K562 (cell line): ENCODE measurements around the gene GAPDH. TPM values are rescaled to one million over a fixed set of nuclear protein-coding genes. Genes with fewer than 3 reads are reported as not detected.

Experiments
- ATAC-seq: fragments of 200-7000 bp; cut with Tn5 transposase; 3 replicates; pipeline ENCODE4 v1.9.1; 2020; ENCODE audit warnings: moderate library complexity
- BruUV-seq: library from RNA; stranded (reverse); fragments of 400-500 nt; replicated peaks from 2 replicates; lab custom pipeline; 2021; lab: Mats Ljungman, UMichigan
- CTCF ChIA-PET: fragments of 300-600 bp; formaldehyde crosslinking; extraction: SDS; loops from one replicate; lab custom pipeline; 2021; ENCODE audit warnings: low intra/inter-chr PET ratio; lab: Yijun Ruan, JAX
- POLR2A ChIA-PET: fragments of 300-600, 350-650 bp; sonication (Branson Sonifier 250); formaldehyde crosslinking; extraction: SDS; loops from one replicate; lab custom pipeline; 2021; ENCODE audit warnings: antibody characterized with exemption, inconsistent platforms; lab: Yijun Ruan, JAX
- DNase-seq, 4 experiments: peaks; one replicate each; pipeline versions ENCODE4 v3.0.0 to v3.0.0-alpha.2; 2011 to 2018; ENCODE audit warnings: low spot score in 3 of 4, mixed read lengths in 3 of 4; ENCODE audit errors: extremely low read depth in 1 of 4
- FAIRE-seq: peaks from 2 replicates; lab custom pipeline; 2011; peaks lifted over from hg19 to GRCh38; lab: Jason Lieb, UNC
- H2AFZ ChIP-seq: 2 replicates; pipeline ENCODE4 v1.6.0; 2011; ENCODE audit warnings: low read depth, low read length, control low read depth, inconsistent platforms
- H3K27ac ChIP-seq: fragments of 200-600 bp; 3 replicates; pipeline ENCODE4 v1.8.0; 2011; ENCODE audit warnings: low read depth, mild to moderate bottlenecking, control low read depth, inconsistent platforms, low read length, moderate library complexity, mixed read lengths; ENCODE audit errors: extremely low read depth
- H3K27me3 ChIP-seq, 2 experiments: fragments of 300-600 bp in 1 of 2; 2 replicates in 1 of 2; 3 replicates in 1 of 2; pipeline versions ENCODE4 v1.6.0 to v1.8.0; 2011; ENCODE audit warnings: inconsistent platforms in 2 of 2, low read length in 2 of 2, mild to moderate bottlenecking in 1 of 2, mixed read lengths in 1 of 2, moderate library complexity in 1 of 2; ENCODE audit not compliant: control insufficient read depth in 2 of 2, insufficient read depth in 2 of 2
- H3K36me3 ChIP-seq: fragments of 300-600 bp; 3 replicates; pipeline ENCODE4 v1.8.0; 2011; ENCODE audit warnings: mild to moderate bottlenecking, low read length, inconsistent platforms; ENCODE audit not compliant: control insufficient read depth, insufficient read depth
- H3K4me1 ChIP-seq, 2 experiments: fragments of 200-600 bp in 1 of 2; replicated peaks in 1 of 2; 2 replicates in 1 of 2; 3 replicates in 1 of 2; pipeline versions ENCODE4 v1.5.1 to v1.8.0; 2011; ENCODE audit warnings: inconsistent platforms in 2 of 2, low read length in 2 of 2, mild to moderate bottlenecking in 1 of 2, mixed read lengths in 1 of 2, moderate library complexity in 1 of 2; ENCODE audit not compliant: control insufficient read depth in 2 of 2, insufficient read depth in 2 of 2
- H3K4me2 ChIP-seq: 2 replicates; pipeline ENCODE4 v1.6.1; 2011; ENCODE audit warnings: low read length, control low read depth, inconsistent platforms, mixed read lengths; ENCODE audit not compliant: insufficient read depth
- H3K4me3 ChIP-seq: fragments of 200-600 bp; sonication (generic), shearing (Covaris generic); 2 replicates; pipeline ENCODE4 v1.5.1; 2016; ENCODE audit warnings: control low read depth, inconsistent platforms
- H3K79me2 ChIP-seq: fragments of 200-600 bp; 3 replicates; pipeline ENCODE4 v1.8.0; 2011; ENCODE audit warnings: low read length, inconsistent platforms; ENCODE audit not compliant: control insufficient read depth, insufficient read depth
- H3K9ac ChIP-seq, 2 experiments: 2 replicates each; pipeline versions ENCODE4 v1.6.0 to v1.6.1; 2011; ENCODE audit warnings: low read depth in 2 of 2, low read length in 2 of 2, control low read depth in 1 of 2, inconsistent platforms in 1 of 2, mild to moderate bottlenecking in 1 of 2, mixed read lengths in 1 of 2; ENCODE audit not compliant: insufficient read depth in 1 of 2
- H3K9me1 ChIP-seq: one replicate; pipeline ENCODE4 v1.6.0; 2011; ENCODE audit warnings: inconsistent platforms, mild to moderate bottlenecking, low read length, moderate library complexity; ENCODE audit not compliant: control insufficient read depth, insufficient read depth
- H3K9me3 ChIP-seq: replicated peaks from 2 replicates; pipeline ENCODE4 v1.5.1; 2011; ENCODE audit warnings: low read depth, low read length, inconsistent platforms; ENCODE audit not compliant: control insufficient read depth, insufficient read depth
- H4K20me1 ChIP-seq: replicated peaks from 2 replicates; pipeline ENCODE4 v1.6.1; 2011; ENCODE audit warnings: low read length, inconsistent platforms, mixed read lengths; ENCODE audit not compliant: control insufficient read depth, insufficient read depth
- ATF1 ChIP-seq, 2 experiments: fragments of 450-650 bp in 1 of 2; IDR thresholded peaks; 2 replicates each; pipeline ENCODE4 v1.6.1; 2016; ENCODE audit warnings: missing compliant biosample characterization in 1 of 2, missing genetic modification characterization in 1 of 2
- ELF1 ChIP-seq: fragments of 200-800 bp; sonication (Bioruptor generic); IDR thresholded peaks from 2 replicates; pipeline ENCODE4 v1.6.1; 2016; ENCODE audit warnings: missing genetic modification characterization, missing compliant biosample characterization
- ESRRA ChIP-seq: fragments of 450-650 bp; IDR thresholded peaks from 2 replicates; pipeline ENCODE4 v1.6.1; 2014; ENCODE audit warnings: low read depth, mild to moderate bottlenecking, moderate library complexity, borderline replicate concordance
- GATAD2B ChIP-seq: fragments of 450-650 bp; IDR thresholded peaks from 2 replicates; pipeline ENCODE4 v1.6.1; 2017; ENCODE audit warnings: mild to moderate bottlenecking, borderline replicate concordance
- NFE2 ChIP-seq: IDR thresholded peaks from 2 replicates; pipeline ENCODE4 v1.6.1; 2014; ENCODE audit warnings: antibody characterized with exemption, low read depth
- NR4A1 ChIP-seq, 2 experiments: fragments of 250-450 bp in 1 of 2; fragments of 450-650 bp in 1 of 2; sonication (Bioruptor Pico) in 1 of 2; IDR thresholded peaks; 2 replicates each; pipeline versions ENCODE4 v1.4.0 to v1.6.1; 2016 to 2020; ENCODE audit warnings: mild to moderate bottlenecking in 2 of 2, missing compliant biosample characterization in 1 of 2, missing genetic modification characterization in 1 of 2, moderate library complexity in 1 of 2
- POLR2B ChIP-seq: fragments of 450-650 bp; IDR thresholded peaks from 2 replicates; pipeline ENCODE4 v1.6.1; 2018; ENCODE audit warnings: low read depth; ENCODE audit not compliant: partially characterized antibody
- POLR3A ChIP-seq: IDR thresholded peaks from 2 replicates; pipeline ENCODE4 v1.6.1; 2011; ENCODE audit warnings: borderline replicate concordance, mild to moderate bottlenecking, moderate library complexity; ENCODE audit not compliant: insufficient read length, insufficient read depth; ENCODE audit errors: extremely low read depth
- RBM25 ChIP-seq: fragments of 200-400 bp; formaldehyde crosslinking; IDR thresholded peaks from 2 replicates; pipeline ENCODE4 v1.6.1; 2018; ENCODE audit warnings: low read length, low read depth, moderate library complexity; ENCODE audit not compliant: severe bottlenecking
- SIN3A ChIP-seq, 2 experiments: fragments of 150-350 bp in 1 of 2; IDR thresholded peaks; 2 replicates each; pipeline ENCODE4 v1.6.1; 2011 to 2016; ENCODE audit warnings: borderline replicate concordance in 2 of 2, low read depth in 2 of 2, low read length in 2 of 2, mild to moderate bottlenecking in 2 of 2, moderate library complexity in 2 of 2; ENCODE audit not compliant: control insufficient read depth in 1 of 2
- TARDBP ChIP-seq: fragments of 450-650 bp; IDR thresholded peaks from 2 replicates; pipeline ENCODE4 v1.6.1; 2016
- ZNF184 ChIP-seq: sonication (generic); formaldehyde crosslinking; IDR thresholded peaks from 2 replicates; pipeline ENCODE4 v1.5.0; 2020; ENCODE audit warnings: missing genetic modification reagents
- WGBS: fragments of 100-300 bp; shearing (Covaris generic); methylation state at CpG from one replicate; pipeline ENCODE4 v1.1.6; 2016; ENCODE audit warnings: low coverage, mixed read lengths; ENCODE audit not compliant: insufficient coverage; ENCODE audit errors: missing lambda C conversion rate; 5-methylcytosine and 5-hydroxymethylcytosine counted together
- in situ Hi-C: fragments of 300-500 bp; cut with MboI; formaldehyde crosslinking; loops from 4 replicates; pipeline ENCODE4 v1.15.0; 2018; ENCODE audit warnings: inconsistent platforms, mixed read lengths
- intact Hi-C: fragments of 100-400 bp; cut with micrococcal nuclease; formaldehyde crosslinking; loops from 2 replicates; pipeline ENCODE4 v1.14.2; 2022
- polyA plus RNA-seq, 8 experiments: library from polyadenylated mRNA; depleted of rRNA in 4 of 8; stranded (reverse) in 5 of 8; unstranded in 3 of 8; fragments of >200 nt; fragmentation: Nextera tagmentation in 2 of 8; fragmentation: Illumina TruSeq in 1 of 8; extraction: Ambion mirVana in 2 of 8; extraction: Trizol in 1 of 8; gene quantifications; 2 replicates each; pipeline versions ENCODE4 v1.2.1 to v1.2.3, GENCODE V29; 2011 to 2014; ENCODE audit warnings: inconsistent platforms in 1 of 8, missing spikeins in 1 of 8
- total RNA-seq, 7 experiments: library from RNA; depleted of rRNA in 6 of 7; stranded (reverse); fragments of >200 nt in 6 of 7; fragmentation: Illumina TruSeq in 2 of 7; extraction: Trizol in 2 of 7; gene quantifications; 2 replicates each; pipeline versions ENCODE4 v1.2.1 to v1.2.3, GENCODE V29; 2011 to 2021; ENCODE audit warnings: low replicate concordance in 1 of 7
- TF ChIP-seq, protein P1 (sequence below): fragments of 450-650 bp; IDR thresholded peaks from 2 replicates; pipeline ENCODE4 v1.6.1; 2016
- TF ChIP-seq, protein P2 (sequence below): sonication (generic); formaldehyde crosslinking; IDR thresholded peaks from 2 replicates; pipeline ENCODE4 v1.8.0; 2022; ENCODE audit warnings: missing genetic modification reagents, mild to moderate bottlenecking, moderate library complexity, borderline replicate concordance
- TF ChIP-seq, protein P3 (sequence below): sonication (generic); formaldehyde crosslinking; IDR thresholded peaks from 2 replicates; pipeline ENCODE4 v1.9.0; 2022; ENCODE audit warnings: mild to moderate bottlenecking, missing genetic modification reagents
- TF ChIP-seq, protein P4 (sequence below): sonication (generic); formaldehyde crosslinking; IDR thresholded peaks from 2 replicates; pipeline ENCODE4 v1.8.0; 2022; ENCODE audit warnings: mild to moderate bottlenecking, low read depth, missing genetic modification reagents

Gene GAPDH
- total and polyA plus RNA-seq, 9 of the 15 experiments (the other 6 are each of a cell fraction or from before 2014, with no cell fraction given): 2,206 to 6,793 (median 4,217) TPM

DNA sequence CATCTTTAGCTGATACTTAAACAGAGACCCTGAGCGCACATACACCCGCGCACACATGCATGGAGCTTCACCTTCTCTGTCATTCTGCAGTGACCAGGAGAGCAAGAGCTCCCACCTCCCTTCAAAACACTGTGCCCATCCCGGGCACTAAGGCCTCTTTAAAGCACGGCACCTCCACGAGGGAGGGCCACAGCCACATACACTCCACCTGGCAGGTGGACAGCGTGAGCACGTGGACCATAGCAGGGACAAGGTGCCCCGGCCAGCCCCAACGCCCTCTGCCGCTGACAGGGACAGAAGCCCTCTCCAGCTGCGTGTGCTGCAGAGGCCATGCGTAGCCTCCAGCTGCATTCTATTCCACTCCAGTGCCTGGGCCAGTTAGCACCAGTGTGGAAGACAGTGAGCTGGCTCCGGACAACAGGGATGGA is 5.4 kb downstream of the GAPDH start:
- CTCF ChIA-PET: interaction anchor here (0.6 kb wide), 1 partner anchor 211 kb away, joined by 3 read pairs; no protein-coding TSS in a partner anchor
- WGBS: 14% methylated on average over 14 of the region's 14 CpGs
- DNase-seq: peak in 2 of 4 experiments; percentile 30 to 57
- 0 out of 3 replicates have a peak overlapping the region, but pooled peaks have one; percentile 53 for H3K27ac ChIP-seq
- no TSS peak for BruUV-seq
- in situ Hi-C loops: no loop called here
- H3K9me3 ChIP-seq: no peaks in the 10 kb centered on the region
- peak overlapping the region; percentile 80 for H3K4me2 ChIP-seq
- H4K20me1 ChIP-seq: peaks cover 38% of the 10 kb centered on the region
- POLR2A ChIA-PET: interaction anchor here (0.6 to 2.4 kb wide), 6 partner anchors 10 to 306 kb away, joined by 4 to 10 read pairs (median 4); no protein-coding TSS in a partner anchor
- H3K9ac ChIP-seq: peak overlapping the region in 1 of 2 experiments; percentile 89; a peak in 2 of 4 replicates
- peak; percentile 38 for ATAC-seq
- no peak for FAIRE-seq
- peak overlapping the region; percentile 60; the same call in 1 of the 2 replicates for H2AFZ ChIP-seq
- peak overlapping the region; percentile 7 for H3K4me3 ChIP-seq
- peaks cover 59 to 78% of the 10 kb centered on the region in 2 experiments for H3K4me1 ChIP-seq
- intact Hi-C loops: loop anchor here (2.0 to 10.0 kb wide), 2 partner anchors 117 to 215 kb away; no protein-coding TSS in a partner anchor
- no peaks in the 10 kb centered on the region for H3K27me3 ChIP-seq
- H3K36me3 ChIP-seq: peaks cover 42% of the 10 kb centered on the region
- peaks cover 35% of the 10 kb centered on the region for H3K79me2 ChIP-seq
- no peaks in the 10 kb centered on the region for H3K9me1 ChIP-seq
- TF ChIP-seq POLR3A: no peak
- no peak for TF ChIP-seq TARDBP
- TF ChIP-seq SIN3A (IDR thresholded peaks at IDR 0.05; ENCODE audit: borderline replicate concordance in 2 of 2, control insufficient read depth in 1 of 2, low read depth in 2 of 2, low read length in 2 of 2): 0 out of 4 replicates have a peak, but pooled peaks of 1 of the 2 experiments have one; percentile 69
- no peak for TF ChIP-seq RBM25
- TF ChIP-seq, protein P1, sequence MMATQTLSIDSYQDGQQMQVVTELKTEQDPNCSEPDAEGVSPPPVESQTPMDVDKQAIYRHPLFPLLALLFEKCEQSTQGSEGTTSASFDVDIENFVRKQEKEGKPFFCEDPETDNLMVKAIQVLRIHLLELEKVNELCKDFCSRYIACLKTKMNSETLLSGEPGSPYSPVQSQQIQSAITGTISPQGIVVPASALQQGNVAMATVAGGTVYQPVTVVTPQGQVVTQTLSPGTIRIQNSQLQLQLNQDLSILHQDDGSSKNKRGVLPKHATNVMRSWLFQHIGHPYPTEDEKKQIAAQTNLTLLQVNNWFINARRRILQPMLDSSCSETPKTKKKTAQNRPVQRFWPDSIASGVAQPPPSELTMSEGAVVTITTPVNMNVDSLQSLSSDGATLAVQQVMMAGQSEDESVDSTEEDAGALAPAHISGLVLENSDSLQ: no peak
- no peak for TF ChIP-seq ELF1 (tag)
- no peak for TF ChIP-seq POLR2B
- no peak for TF ChIP-seq ATF1 (CRISPR knock-in tag; IDR thresholded peaks at IDR 0.05)
- no peak for TF ChIP-seq ATF1 (tag; IDR thresholded peaks at IDR 0.05)
- TF ChIP-seq NFE2: no peak
- TF ChIP-seq ESRRA: no peak
- no peak for TF ChIP-seq ZNF184 (CRISPR knock-in tag)
- TF ChIP-seq, protein P2, sequence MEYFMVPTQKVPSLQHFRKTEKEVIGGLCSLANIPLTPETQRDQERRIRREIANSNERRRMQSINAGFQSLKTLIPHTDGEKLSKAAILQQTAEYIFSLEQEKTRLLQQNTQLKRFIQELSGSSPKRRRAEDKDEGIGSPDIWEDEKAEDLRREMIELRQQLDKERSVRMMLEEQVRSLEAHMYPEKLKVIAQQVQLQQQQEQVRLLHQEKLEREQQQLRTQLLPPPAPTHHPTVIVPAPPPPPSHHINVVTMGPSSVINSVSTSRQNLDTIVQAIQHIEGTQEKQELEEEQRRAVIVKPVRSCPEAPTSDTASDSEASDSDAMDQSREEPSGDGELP: peak; percentile 77; the same call in 1 of the 2 replicates
- TF ChIP-seq NR4A1 (CRISPR knock-in tag; IDR thresholded peaks at IDR 0.05): no peak
- TF ChIP-seq NR4A1 (tag; IDR thresholded peaks at IDR 0.05): no peak
- TF ChIP-seq, protein P3, sequence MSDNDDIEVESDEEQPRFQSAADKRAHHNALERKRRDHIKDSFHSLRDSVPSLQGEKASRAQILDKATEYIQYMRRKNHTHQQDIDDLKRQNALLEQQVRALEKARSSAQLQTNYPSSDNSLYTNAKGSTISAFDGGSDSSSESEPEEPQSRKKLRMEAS (CRISPR knock-in tag): peak; percentile 71
- no peak for TF ChIP-seq GATAD2B
- TF ChIP-seq, protein P4, sequence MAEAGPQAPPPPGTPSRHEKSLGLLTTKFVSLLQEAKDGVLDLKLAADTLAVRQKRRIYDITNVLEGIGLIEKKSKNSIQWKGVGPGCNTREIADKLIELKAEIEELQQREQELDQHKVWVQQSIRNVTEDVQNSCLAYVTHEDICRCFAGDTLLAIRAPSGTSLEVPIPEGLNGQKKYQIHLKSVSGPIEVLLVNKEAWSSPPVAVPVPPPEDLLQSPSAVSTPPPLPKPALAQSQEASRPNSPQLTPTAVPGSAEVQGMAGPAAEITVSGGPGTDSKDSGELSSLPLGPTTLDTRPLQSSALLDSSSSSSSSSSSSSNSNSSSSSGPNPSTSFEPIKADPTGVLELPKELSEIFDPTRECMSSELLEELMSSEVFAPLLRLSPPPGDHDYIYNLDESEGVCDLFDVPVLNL (CRISPR knock-in tag): no peak
